Measurements from ENCODE around the gene LKAAEAR1. TPM values are rescaled to one million over a fixed set of nuclear protein-coding genes. Genes with fewer than 3 reads are reported as not detected.

LKAAEAR1 gene
- total and polyA plus RNA-seq, 2 experiments from 2014 or later: 1.2 TPM; not detected in 1

- Histone ChIP-seq H3K4me3 (no peak overlapping the region), H3K4me1 (ENCODE audit: insufficient read depth) (peaks cover 4% of the 10 kb centered on the region), H3K9me2 (replicated peaks; ENCODE audit: insufficient read depth) (no peaks in the 10 kb centered on the region), H3K36me3 (replicated peaks; ENCODE audit: insufficient read depth, low read depth) (no peaks in the 10 kb centered on the region), H3K9me3 (ENCODE audit: low read depth) (no peaks in the 10 kb centered on the region), H3K79me2 (no peaks in the 10 kb centered on the region), H3K27me3 (peaks cover 5% of the 10 kb centered on the region), H3K4me2 (no peak overlapping the region), H4K20me1 (ENCODE audit: insufficient read depth, poor library complexity, severe bottlenecking) (no peaks in the 10 kb centered on the region), H2AFZ (no peak overlapping the region), H3K27ac (no peak overlapping the region)
- WGBS (ENCODE audit: low lambda C conversion rate, missing lambda C conversion rate): 89% methylated on average over 16 of the region's 17 CpGs
- TF ChIP-seq EZH2 (IDR thresholded peaks at IDR 0.05; ENCODE audit: borderline replicate concordance) (no peak), CTCF (IDR thresholded peaks at IDR 0.05; ENCODE audit: poor library complexity) (no peak), EZH2phosphoT487 (IDR thresholded peaks at IDR 0.05; ENCODE audit: low read depth, severe bottlenecking, unreplicated experiment) (no peak)
- no peak for DNase-seq (ENCODE audit: low spot score)
Observed at GRCh38 chr20:64116541-64117431, 32.6 kb upstream of the LKAAEAR1 start.

GRCh38 chr20:64116016-64116415, 31.8 kb upstream of the LKAAEAR1 start:
- Histone ChIP-seq H3K27me3 (no peaks in the 10 kb centered on the region), H3K4me1 (ENCODE audit: insufficient read depth) (peaks cover 4% of the 10 kb centered on the region), H3K36me3 (replicated peaks; ENCODE audit: insufficient read depth, low read depth) (no peaks in the 10 kb centered on the region), H2AFZ (no peak overlapping the region), H3K79me2 (no peaks in the 10 kb centered on the region), H4K20me1 (ENCODE audit: insufficient read depth, poor library complexity, severe bottlenecking) (no peaks in the 10 kb centered on the region), H3K27ac (no peak overlapping the region), H3K9me2 (replicated peaks; ENCODE audit: insufficient read depth) (no peaks in the 10 kb centered on the region), H3K4me2 (no peak overlapping the region), H3K9me3 (ENCODE audit: low read depth) (no peaks in the 10 kb centered on the region), H3K4me3 (no peak overlapping the region)
- no peak for DNase-seq (ENCODE audit: low spot score)
- WGBS (ENCODE audit: low lambda C conversion rate, missing lambda C conversion rate): 90% methylated on average over 21 of the region's 21 CpGs
- TF ChIP-seq EZH2 (IDR thresholded peaks at IDR 0.05; ENCODE audit: borderline replicate concordance) (no peak), EZH2phosphoT487 (IDR thresholded peaks at IDR 0.05; ENCODE audit: low read depth, severe bottlenecking, unreplicated experiment) (no peak), CTCF (IDR thresholded peaks at IDR 0.05; ENCODE audit: poor library complexity) (no peak)

GRCh38 chr20:64115171-64115911, 31.1 kb upstream of the LKAAEAR1 start:
- DNase-seq (ENCODE audit: low spot score): no peak
- no peaks in the 10 kb centered on the region for H3K9me3 ChIP-seq (ENCODE audit: low read depth)
- no peak overlapping the region for H2AFZ ChIP-seq
- peaks cover 4% of the 10 kb centered on the region for H3K4me1 ChIP-seq (ENCODE audit: insufficient read depth)
- H3K36me3 ChIP-seq (replicated peaks; ENCODE audit: insufficient read depth, low read depth): no peaks in the 10 kb centered on the region
- H3K4me3 ChIP-seq: no peak overlapping the region
- no peaks in the 10 kb centered on the region for H4K20me1 ChIP-seq (ENCODE audit: insufficient read depth, poor library complexity, severe bottlenecking)
- H3K27me3 ChIP-seq: no peaks in the 10 kb centered on the region
- H3K27ac ChIP-seq: no peak overlapping the region
- no peaks in the 10 kb centered on the region for H3K9me2 ChIP-seq (replicated peaks; ENCODE audit: insufficient read depth)
- H3K79me2 ChIP-seq: no peaks in the 10 kb centered on the region
- WGBS (ENCODE audit: low lambda C conversion rate, missing lambda C conversion rate): 77% methylated on average over 14 of the region's 14 CpGs
- TF ChIP-seq EZH2phosphoT487 (IDR thresholded peaks at IDR 0.05; ENCODE audit: low read depth, severe bottlenecking, unreplicated experiment) (no peak), CTCF (IDR thresholded peaks at IDR 0.05; ENCODE audit: poor library complexity) (no peak), EZH2 (IDR thresholded peaks at IDR 0.05; ENCODE audit: borderline replicate concordance) (no peak)
- H3K4me2 ChIP-seq: no peak overlapping the region

Measured in hepatocyte (in vitro differentiated cells).